GM12878 (cell line): ENCODE results near the gene TYSND1. TPM values are rescaled to one million over a fixed set of nuclear protein-coding genes. Genes with fewer than 3 reads are reported as not detected.

Source experiments
- ATAC-seq: fragments of 200-7000 bp; cut with Tn5 transposase; 3 replicates; pipeline ENCODE4 v1.9.1; 2020; ENCODE audit warnings: mild to moderate bottlenecking, moderate library complexity
- BruUV-seq: library from RNA; stranded (reverse); fragments of 400-500 nt; replicated peaks from 2 replicates; lab custom pipeline; 2021; lab: Mats Ljungman, UMichigan
- CTCF ChIA-PET: fragments of 300-600 bp; sonication (Branson Sonifier 250); formaldehyde crosslinking; extraction: SDS; loops from one replicate; lab custom pipeline; 2021; ENCODE audit warnings: inconsistent platforms; lab: Yijun Ruan, JAX
- POLR2A ChIA-PET: fragments of 350-600 bp; formaldehyde crosslinking; extraction: SDS; loops from one replicate; lab custom pipeline; 2021; ENCODE audit warnings: inconsistent platforms; lab: Charles Lee
- RAD21 ChIA-PET: fragments of 300-600 bp; sonication (Branson Sonifier 250); formaldehyde crosslinking; loops from one replicate; lab custom pipeline; 2023; ENCODE audit warnings: antibody characterized with exemption; ENCODE audit not compliant: unreplicated experiment; lab: Charles Lee
- SMC1A ChIA-PET: fragments of 300-600 bp; sonication (Branson Sonifier 250); formaldehyde crosslinking; loops from one replicate; lab custom pipeline; 2023; ENCODE audit not compliant: unreplicated experiment, uncharacterized antibody; lab: Charles Lee
- DNase-seq: peaks from one replicate; pipeline ENCODE4 v3.0.0-alpha.2; 2011; ENCODE audit warnings: low read depth, low spot score
- FAIRE-seq: peaks from 3 replicates; lab custom pipeline; 2011; peaks lifted over from hg19 to GRCh38; lab: Jason Lieb, UNC
- H2AFZ ChIP-seq: 2 replicates; pipeline ENCODE4 v1.6.0; 2011; ENCODE audit warnings: low read depth, low read length, control low read depth; ENCODE audit not compliant: control insufficient read depth
- H3K27ac ChIP-seq: 2 replicates; pipeline ENCODE4 v1.5.1; 2011; ENCODE audit warnings: control low read depth; ENCODE audit not compliant: control insufficient read depth, insufficient read depth
- H3K27me3 ChIP-seq, 2 experiments: replicated peaks in 1 of 2; 2 replicates each; pipeline versions ENCODE4 v1.6.0 to v1.6.1; 2011; ENCODE audit warnings: low read length in 1 of 2; ENCODE audit not compliant: control insufficient read depth in 2 of 2, insufficient read depth in 2 of 2
- H3K36me3 ChIP-seq, 2 experiments: 2 replicates each; pipeline ENCODE4 v1.5.1; 2011; ENCODE audit warnings: low read length in 1 of 2; ENCODE audit not compliant: control insufficient read depth in 2 of 2, insufficient read depth in 2 of 2
- H3K4me1 ChIP-seq: 2 replicates; pipeline ENCODE4 v1.6.1; 2011; ENCODE audit warnings: mild to moderate bottlenecking, low read length, moderate library complexity, mixed read lengths; ENCODE audit not compliant: control insufficient read depth, insufficient read depth
- H3K4me2 ChIP-seq: 2 replicates; pipeline ENCODE4 v1.6.0; 2011; ENCODE audit warnings: control low read depth; ENCODE audit not compliant: control insufficient read depth, insufficient read depth
- H3K4me3 ChIP-seq: fragments of 200-600 bp; sonication (generic); 2 replicates; pipeline ENCODE4 v1.5.1; 2016
- H3K79me2 ChIP-seq: 2 replicates; pipeline ENCODE4 v1.6.0; 2011; ENCODE audit warnings: low read length; ENCODE audit not compliant: control insufficient read depth, insufficient read depth
- H3K9ac ChIP-seq: 2 replicates; pipeline ENCODE4 v1.8.0; 2011; ENCODE audit warnings: low read length, control low read depth, mixed read lengths; ENCODE audit not compliant: control insufficient read depth, insufficient read depth
- H3K9me3 ChIP-seq: replicated peaks from 3 replicates; pipeline ENCODE4 v1.5.1; 2011; ENCODE audit warnings: mild to moderate bottlenecking, low read length; ENCODE audit not compliant: control insufficient read depth, insufficient read depth
- H4K20me1 ChIP-seq: 2 replicates; pipeline ENCODE4 v1.6.0; 2011; ENCODE audit not compliant: control insufficient read depth, insufficient read depth
- BCL11A ChIP-seq: IDR thresholded peaks from 2 replicates; pipeline ENCODE4 v1.6.1; 2011; ENCODE audit warnings: low read depth, low read length
- BMI1 ChIP-seq: fragments of 450-650 bp; IDR thresholded peaks from 2 replicates; pipeline ENCODE4 v1.6.1; 2016; ENCODE audit warnings: mild to moderate bottlenecking, moderate library complexity, borderline replicate concordance
- SREBF1 ChIP-seq: IDR thresholded peaks from 2 replicates; pipeline ENCODE4 v1.6.1; 2012; ENCODE audit warnings: mild to moderate bottlenecking, low read length
- WGBS: methylation state at CpG from one replicate; pipeline ENCODE4 v1.1.6; 2016; ENCODE audit warnings: low lambda C conversion rate; ENCODE audit not compliant: insufficient replicate concordance, insufficient coverage; ENCODE audit errors: missing lambda C conversion rate; 5-methylcytosine and 5-hydroxymethylcytosine counted together
- in situ Hi-C: fragments of 300-500 bp; cut with MboI; formaldehyde crosslinking; loops from 9 replicates; pipeline ENCODE4 v1.14.3; 2018; ENCODE audit warnings: mixed read lengths
- intact Hi-C: fragments of 100-400 bp; cut with micrococcal nuclease; formaldehyde crosslinking; loops from one replicate; pipeline ENCODE4 v1.14.2; 2022; ENCODE audit not compliant: unreplicated experiment
- polyA plus RNA-seq, 11 experiments: library from polyadenylated mRNA; depleted of rRNA in 4 of 11; unstranded in 6 of 11; stranded (reverse) in 5 of 11; fragments of >200 nt; fragmentation: Nextera tagmentation in 4 of 11; fragmentation: Illumina TruSeq in 1 of 11; extraction: Ambion mirVana in 4 of 11; extraction: Trizol in 1 of 11; gene quantifications; 1 replicate in 1 of 11; 2 replicates in 10 of 11; pipeline versions ENCODE4 v1.2.1 to v1.2.3, GENCODE V29; 2011 to 2016; ENCODE audit warnings: inconsistent platforms in 2 of 11, missing spikeins in 2 of 11, low read depth in 1 of 11
- total RNA-seq, 4 experiments: library from RNA; depleted of rRNA in 3 of 4; stranded (reverse); fragments of >200 nt in 3 of 4; fragmentation: Illumina TruSeq in 1 of 4; extraction: Trizol in 1 of 4; gene quantifications; 2 replicates each; pipeline versions ENCODE4 v1.2.1 to v1.2.3, GENCODE V29; 2013 to 2021
- TF ChIP-seq, protein P1 (sequence below): IDR thresholded peaks from 2 replicates; pipeline ENCODE4 v1.6.1; 2012; ENCODE audit warnings: low read depth, low read length, improper control_type of control experiment

TYSND1 gene
- total and polyA plus RNA-seq, 10 of the 15 experiments (the other 5 are each of a cell fraction or from before 2014, with no cell fraction given), result 1.9 to 21.4 (median 12.0) TPM

- ChIA-PET POLR2A (interaction anchor here (0.5 kb wide), 1 partner anchor 715 kb away, joined by 4 read pairs; no protein-coding TSS in a partner anchor), RAD21 (no interaction called here)
- Histone ChIP-seq H3K27me3 (no peaks in the 10 kb centered on the region; a peak in 1 of 4 replicates), H3K4me2 (no peak overlapping the region), H3K79me2 (no peaks in the 10 kb centered on the region), H3K4me3 (no peak overlapping the region), H3K27ac (no peak overlapping the region), H3K36me3 (no peaks in the 10 kb centered on the region)
- DNase-seq (no peak), ATAC-seq (no peak)
- no TSS peak for BruUV-seq
- WGBS, result 38% methylated on average over 5 of the region's 5 CpGs
- TF ChIP-seq, protein P1, sequence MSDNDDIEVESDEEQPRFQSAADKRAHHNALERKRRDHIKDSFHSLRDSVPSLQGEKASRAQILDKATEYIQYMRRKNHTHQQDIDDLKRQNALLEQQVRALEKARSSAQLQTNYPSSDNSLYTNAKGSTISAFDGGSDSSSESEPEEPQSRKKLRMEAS, result no peak
- no peak for TF ChIP-seq SREBF1
- no peak for TF ChIP-seq BCL11A
- TF ChIP-seq BMI1, result no peak
- TF ChIP-seq, all 136 proteins: peak for 0
- no peaks in the 10 kb centered on the region for H3K9me3 ChIP-seq
- intact Hi-C loops (no loop called here), in situ Hi-C loops (no loop called here)
- FAIRE-seq, result no peak
- no peak overlapping the region for H2AFZ ChIP-seq
- peaks cover 7% of the 10 kb centered on the region; the same call in 1 of the 2 replicates for H3K4me1 ChIP-seq
- no peaks in the 10 kb centered on the region for H4K20me1 ChIP-seq
- SMC1A ChIA-PET, result interaction anchor here (0.6 to 1.6 kb wide), 4 partner anchors 10 to 361 kb away, joined by 3 to 6 read pairs (median 4); no protein-coding TSS in a partner anchor
- H3K9ac ChIP-seq, result no peak overlapping the region
- CTCF ChIA-PET, result interaction anchor here (1.3 to 5.8 kb wide), 5 partner anchors 10 to 138 kb away, joined by 3 to 58 read pairs (median 9); partner anchors contain the start of gene TYSND1
Observed at GRCh38 chr10:70096705-70097420, 49.6 kb downstream of the TYSND1 start.
